Measurements from ENCODE around the gene OPN1MW.
"Not testable (repeated sequence)": the region's sequence is repeated elsewhere in the genome, so short reads cannot be mapped to it uniquely, and the experiment has no call there.

DNA sequence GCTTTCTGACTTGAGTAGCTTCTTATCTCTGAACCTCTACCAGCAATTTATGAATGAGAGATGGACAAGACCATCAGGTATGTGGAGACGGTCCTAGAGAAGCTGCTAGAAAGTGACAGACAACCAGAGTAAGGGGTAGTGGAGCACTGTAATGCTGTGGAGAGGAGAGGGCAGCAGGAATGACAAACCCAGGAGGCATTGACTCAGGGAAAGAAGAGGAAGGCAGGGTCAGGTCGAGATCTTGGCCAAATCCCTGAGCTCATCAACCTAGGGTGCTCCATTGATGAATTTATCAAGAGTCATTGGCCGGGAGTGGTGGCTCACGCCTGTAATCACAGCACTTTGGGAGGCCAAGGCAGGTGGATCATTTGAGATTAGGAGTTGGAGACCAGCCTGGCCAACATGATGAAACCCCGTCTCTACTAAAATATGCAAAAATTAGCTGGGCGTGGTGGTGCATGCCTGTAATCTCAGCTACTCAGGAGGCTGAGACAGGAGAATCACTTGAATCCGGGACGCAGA, 57.6 kb downstream of the OPN1MW start:
- TF ChIP-seq ELF4 (CRISPR knock-in tag; IDR thresholded peaks at IDR 0.05), result not testable (repeated sequence)
- TF ChIP-seq, protein P1, sequence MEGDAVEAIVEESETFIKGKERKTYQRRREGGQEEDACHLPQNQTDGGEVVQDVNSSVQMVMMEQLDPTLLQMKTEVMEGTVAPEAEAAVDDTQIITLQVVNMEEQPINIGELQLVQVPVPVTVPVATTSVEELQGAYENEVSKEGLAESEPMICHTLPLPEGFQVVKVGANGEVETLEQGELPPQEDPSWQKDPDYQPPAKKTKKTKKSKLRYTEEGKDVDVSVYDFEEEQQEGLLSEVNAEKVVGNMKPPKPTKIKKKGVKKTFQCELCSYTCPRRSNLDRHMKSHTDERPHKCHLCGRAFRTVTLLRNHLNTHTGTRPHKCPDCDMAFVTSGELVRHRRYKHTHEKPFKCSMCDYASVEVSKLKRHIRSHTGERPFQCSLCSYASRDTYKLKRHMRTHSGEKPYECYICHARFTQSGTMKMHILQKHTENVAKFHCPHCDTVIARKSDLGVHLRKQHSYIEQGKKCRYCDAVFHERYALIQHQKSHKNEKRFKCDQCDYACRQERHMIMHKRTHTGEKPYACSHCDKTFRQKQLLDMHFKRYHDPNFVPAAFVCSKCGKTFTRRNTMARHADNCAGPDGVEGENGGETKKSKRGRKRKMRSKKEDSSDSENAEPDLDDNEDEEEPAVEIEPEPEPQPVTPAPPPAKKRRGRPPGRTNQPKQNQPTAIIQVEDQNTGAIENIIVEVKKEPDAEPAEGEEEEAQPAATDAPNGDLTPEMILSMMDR (IDR thresholded peaks at IDR 0.05 in 2 of 3, conservative IDR thresholded peaks at IDR 0.05 in 1 of 3; ENCODE audit: insufficient read depth in 2 of 3, low read depth in 1 of 3, low read length in 3 of 3), result not testable (repeated sequence)

Data from K562 (cell line).